AG09309 (cell line): Measurements from ENCODE around the gene CCDC78.

ENCODE experiments used
- DNase-seq: peaks from one replicate; pipeline ENCODE4 v3.0.0-alpha.2; 2010; ENCODE audit warnings: low read depth
- H3K4me3 ChIP-seq: 2 replicates; pipeline ENCODE4 v1.5.1; 2011; ENCODE audit warnings: mild to moderate bottlenecking, low read depth, low read length, moderate library complexity; ENCODE audit not compliant: control insufficient read depth
- CTCF ChIP-seq: IDR thresholded peaks from 2 replicates; pipeline ENCODE4 v1.5.1; 2011; ENCODE audit warnings: mild to moderate bottlenecking, low read depth, low read length, inconsistent platforms; ENCODE audit not compliant: insufficient read depth, control insufficient read depth; ENCODE audit errors: missing control alignments

The CCDC78 gene

DNA sequence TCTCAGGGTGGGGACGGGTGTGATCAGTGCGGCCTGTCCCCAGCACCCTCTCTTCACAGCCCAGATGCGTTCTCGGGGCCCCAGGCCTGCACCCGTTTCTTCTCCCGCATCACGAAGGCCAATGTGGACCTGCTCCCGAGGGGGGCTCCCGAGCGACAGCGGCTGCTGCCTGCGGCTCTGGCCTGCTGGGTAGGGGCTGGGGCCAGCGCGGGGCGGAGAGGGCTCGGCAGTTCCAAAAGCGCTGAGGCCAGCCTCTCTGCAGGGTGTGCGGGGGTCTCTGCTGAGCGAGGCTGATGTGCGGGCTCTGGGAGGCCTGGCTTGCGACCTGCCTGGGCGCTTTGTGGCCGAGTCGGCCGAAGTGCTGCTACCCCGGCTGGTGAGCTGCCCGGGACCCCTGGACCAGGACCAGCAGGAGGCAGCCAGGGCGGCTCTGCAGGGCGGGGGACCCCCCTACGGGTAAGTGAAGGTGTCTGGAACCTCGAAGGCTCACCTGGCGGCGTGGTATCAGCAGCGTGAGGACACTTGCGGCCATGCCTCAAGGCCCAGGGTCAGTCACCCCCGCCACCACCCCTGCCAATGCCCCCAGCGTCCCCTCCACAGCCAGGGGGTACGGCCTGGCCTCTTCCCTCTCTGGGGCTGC is 38.7 kb upstream of the CCDC78 start:
- no peak overlapping the region for H3K4me3 ChIP-seq
- TF ChIP-seq CTCF = no peak
- no peak for DNase-seq

- no peak for TF ChIP-seq CTCF
- DNase-seq = no peak
- no peak overlapping the region for H3K4me3 ChIP-seq
These were observed 38.0 kb upstream of the CCDC78 start for GRCh38 chr16:764184-764750.

DNA sequence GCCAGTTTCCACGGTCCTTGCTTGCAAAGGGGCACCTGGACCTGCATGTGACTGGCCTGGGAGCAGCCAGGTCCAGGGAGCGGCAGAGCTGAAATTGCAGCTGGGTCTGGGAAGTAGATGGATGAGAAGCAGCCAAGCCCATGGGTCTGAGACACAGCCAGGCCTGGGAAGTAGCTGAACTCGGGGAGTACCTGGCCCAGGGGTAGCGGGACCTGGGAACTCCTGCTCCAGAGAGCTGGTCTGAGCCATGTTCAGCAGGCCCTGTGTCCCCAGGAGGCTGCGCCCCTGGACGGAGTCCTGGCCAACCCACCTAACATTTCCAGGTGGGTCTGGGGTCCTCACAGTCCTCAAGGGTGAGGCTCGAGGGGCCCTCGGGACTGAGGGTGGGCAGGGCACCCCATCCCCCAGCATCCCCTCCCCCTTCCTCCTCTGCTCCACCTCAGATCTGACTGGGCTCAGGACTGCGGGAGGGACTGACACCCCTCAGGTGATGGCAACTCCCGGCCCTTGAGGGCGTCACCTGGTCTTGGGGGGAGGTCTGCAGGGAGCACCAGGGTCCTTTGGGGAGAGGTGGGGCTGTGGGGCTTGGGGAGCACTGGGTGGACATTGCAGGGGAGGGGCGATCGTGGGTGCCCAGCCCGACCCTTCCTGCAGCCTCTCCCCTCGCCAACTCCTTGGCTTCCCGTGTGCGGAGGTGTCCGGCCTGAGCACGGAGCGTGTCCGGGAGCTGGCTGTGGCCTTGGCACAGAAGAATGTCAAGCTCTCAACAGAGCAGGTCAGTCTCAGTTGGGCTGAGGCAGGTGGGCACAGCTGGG is 37.3 kb upstream of the CCDC78 start:
- no peak for DNase-seq
- no peak for TF ChIP-seq CTCF
- no peak overlapping the region for H3K4me3 ChIP-seq

DNA sequence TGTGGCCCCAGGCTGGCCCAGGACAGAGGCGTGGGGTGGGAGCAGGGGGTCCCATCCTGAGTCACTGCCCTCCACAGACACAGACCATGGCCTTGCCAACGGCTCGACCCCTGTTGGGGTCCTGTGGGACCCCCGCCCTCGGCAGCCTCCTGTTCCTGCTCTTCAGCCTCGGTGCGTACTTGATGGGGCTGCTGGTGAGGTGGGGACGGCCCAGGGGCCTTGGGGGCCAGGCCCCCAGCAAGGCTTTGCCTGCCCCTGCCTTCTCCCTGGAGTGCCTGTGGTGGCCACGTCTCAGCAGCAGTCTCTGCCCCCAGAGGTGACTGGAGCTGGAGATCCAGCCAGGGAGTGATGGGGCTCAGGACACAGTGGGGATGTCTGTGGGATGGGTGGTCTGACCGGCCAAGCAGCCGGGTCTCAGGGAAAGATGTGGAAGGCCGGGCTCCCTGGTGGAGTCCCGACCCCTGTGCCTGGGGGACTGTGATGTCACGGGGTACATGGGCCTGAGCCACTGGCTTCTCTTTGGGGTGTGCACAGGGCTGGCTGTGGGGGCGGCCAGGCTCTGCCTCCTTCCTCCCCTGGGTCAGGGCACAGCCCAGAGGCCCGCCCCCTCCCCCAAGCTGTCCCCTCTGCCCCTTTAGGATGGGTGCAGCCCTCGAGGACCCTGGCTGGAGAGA is 36.5 kb upstream of the CCDC78 start:
- H3K4me3 ChIP-seq = no peak overlapping the region
- TF ChIP-seq CTCF = no peak
- no peak for DNase-seq

DNA sequence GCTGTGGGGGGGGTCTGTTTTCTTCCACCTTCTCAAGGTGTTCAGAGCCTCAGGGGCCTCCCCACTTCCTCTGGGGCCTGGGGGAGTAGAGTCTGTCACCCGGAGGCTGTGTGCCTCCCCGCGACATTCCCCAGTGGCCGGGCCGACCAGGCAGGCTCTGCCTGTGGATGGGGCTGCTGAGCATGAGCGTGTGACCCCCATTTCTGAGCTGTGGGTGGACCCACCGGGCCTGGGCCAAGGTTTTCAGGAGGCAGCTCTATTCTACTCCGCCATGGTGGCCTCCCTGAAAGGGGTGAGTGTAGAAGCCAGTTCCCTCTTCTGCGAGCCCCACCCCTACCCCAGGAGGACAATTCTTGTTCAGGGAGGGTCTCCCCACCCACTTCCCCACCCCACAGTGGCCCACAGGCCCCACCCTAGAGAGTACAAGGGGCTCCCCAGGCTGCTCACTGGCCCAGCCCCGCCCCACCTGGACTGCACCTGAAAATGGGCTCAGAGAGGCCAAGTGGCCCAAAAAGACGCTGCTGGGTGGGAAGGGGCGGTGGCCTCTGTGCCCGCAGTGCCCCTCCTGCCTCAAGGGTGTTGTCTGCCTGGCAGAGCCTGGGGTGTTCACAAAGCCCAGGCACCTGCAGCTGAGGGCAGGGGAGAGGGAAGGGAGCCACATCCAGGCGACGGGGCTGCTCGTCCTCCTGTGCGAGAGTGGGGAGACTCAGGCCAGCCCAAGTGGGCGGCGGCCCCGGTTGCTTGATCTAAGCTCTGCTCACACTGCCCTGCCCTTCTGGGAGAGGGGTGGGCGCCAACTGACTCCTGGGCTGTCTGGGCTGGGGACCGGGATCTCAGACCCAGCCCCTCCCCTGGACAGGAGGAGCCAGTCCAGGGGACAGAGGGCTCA is 35.6 kb upstream of the CCDC78 start:
- TF ChIP-seq CTCF = no peak

More for the DNA sequence above, 35.6 kb upstream of the CCDC78 start:
- no peak for DNase-seq
- H3K4me3 ChIP-seq = no peak overlapping the region
